Breast epithelium (tissue), 4 donors: Measurements from ENCODE around the gene KIAA0040. TPM values are rescaled to one million over a fixed set of nuclear protein-coding genes. Genes with fewer than 3 reads are reported as not detected.

ENCODE experiments used
- DNase-seq, 2 donors: peaks; one replicate each; pipeline ENCODE4 v3.0.0-alpha.2; 2019; ENCODE audit warnings: low spot score in 2 of 2
- H3K27ac ChIP-seq, 2 donors: fragments of 200-600 bp; sonication (generic) in 1 of 2; one replicate each; pipeline ENCODE4 v1.5.1; 2016 to 2019; ENCODE audit warnings: mild to moderate bottlenecking in 1 of 2
- H3K27me3 ChIP-seq, 2 donors: fragments of 200-600 bp; sonication (generic) in 1 of 2; one replicate each; pipeline versions ENCODE4 v1.5.1 to v1.6.0; 2017 to 2019; ENCODE audit warnings: control low read depth in 1 of 2, mild to moderate bottlenecking in 1 of 2
- H3K36me3 ChIP-seq: fragments of 200-600 bp; one replicate; pipeline ENCODE4 v1.5.1; 2019
- H3K4me1 ChIP-seq, 2 donors: fragments of 200-600 bp; sonication (generic); one replicate each; pipeline ENCODE4 v1.5.1; 2016 to 2019; ENCODE audit warnings: control low read depth in 1 of 2
- H3K4me3 ChIP-seq, 3 donors: fragments of 200-600 bp; sonication (generic); 1 replicate in 2 of 3; 2 replicates in 1 of 3; pipeline ENCODE4 v1.5.1; 2016 to 2019; ENCODE audit warnings: mild to moderate bottlenecking in 3 of 3, moderate library complexity in 2 of 3
- H3K9me3 ChIP-seq, 2 donors: fragments of 200-600 bp; sonication (generic) in 1 of 2; one replicate each; pipeline ENCODE4 v1.5.1; 2016 to 2019; ENCODE audit warnings: control low read depth in 1 of 2
- CTCF ChIP-seq, 3 donors: fragments of 450-650 bp; IDR thresholded peaks; one replicate each; pipeline ENCODE4 v1.5.1; 2016 to 2017; ENCODE audit warnings: antibody characterized with exemption in 3 of 3, mild to moderate bottlenecking in 3 of 3, moderate library complexity in 3 of 3
- POLR2A ChIP-seq: fragments of 450-650 bp; IDR thresholded peaks from one replicate; pipeline ENCODE4 v1.6.1; 2016; ENCODE audit warnings: antibody characterized with exemption, mild to moderate bottlenecking, moderate library complexity
- POLR2AphosphoS5 ChIP-seq, 3 donors: sonication (generic); formaldehyde crosslinking; IDR thresholded peaks; one replicate each; pipeline ENCODE4 v1.6.1; 2017; ENCODE audit warnings: antibody characterized with exemption in 3 of 3
- intact Hi-C: fragments of 100-400 bp; cut with DNase I; formaldehyde crosslinking; loops from one replicate; pipeline ENCODE4 v1.15.1; 2023; ENCODE audit warnings: low total_unique reads
- total RNA-seq, 3 donors: library from RNA; depleted of rRNA; stranded (reverse); fragments of >200 nt; gene quantifications; one replicate each; pipeline ENCODE4 v1.1.0, GENCODE V29; 2016

Gene KIAA0040
- total RNA-seq, 3 donors from 2014 or later, result 43.6 to 160 (median 56.9) TPM

GRCh38 chr1:175157200-175157599 lies 35.4 kb downstream of the KIAA0040 start:
- H3K36me3 ChIP-seq, result no peaks in the 10 kb centered on the region
- H3K9me3 ChIP-seq, result no peaks in the 10 kb centered on the region
- intact Hi-C loops, result loop anchor here (10.0 kb wide), 1 partner anchor 168 kb away; no protein-coding TSS in a partner anchor
- no peaks in the 10 kb centered on the region for H3K27me3 ChIP-seq
- no peak overlapping the region for H3K27ac ChIP-seq
- H3K4me3 ChIP-seq, result no peak overlapping the region
- DNase-seq, result no peak
- TF ChIP-seq CTCF (IDR thresholded peaks at IDR 0.05) (no peak), POLR2A (no peak), POLR2AphosphoS5 (IDR thresholded peaks at IDR 0.05) (no peak)
- no peaks in the 10 kb centered on the region for H3K4me1 ChIP-seq

- intact Hi-C loops, result loop anchor here (10.0 kb wide), 1 partner anchor 169 kb away; no protein-coding TSS in a partner anchor
- H3K4me3 ChIP-seq, result no peak overlapping the region
- DNase-seq, result no peak
- no peak overlapping the region for H3K27ac ChIP-seq
- no peaks in the 10 kb centered on the region for H3K9me3 ChIP-seq
- no peaks in the 10 kb centered on the region for H3K4me1 ChIP-seq
- H3K27me3 ChIP-seq, result no peaks in the 10 kb centered on the region
- no peaks in the 10 kb centered on the region for H3K36me3 ChIP-seq
- no peak for TF ChIP-seq POLR2AphosphoS5 (IDR thresholded peaks at IDR 0.05)
- TF ChIP-seq POLR2A, result no peak
- TF ChIP-seq CTCF (IDR thresholded peaks at IDR 0.05), result no peak
Observed at GRCh38 chr1:175155936-175156335, 36.6 kb downstream of the KIAA0040 start.

GRCh38 chr1:175155473-175155856 lies 37.1 kb downstream of the KIAA0040 start:
- H3K4me1 ChIP-seq, result no peaks in the 10 kb centered on the region
- no peak overlapping the region for H3K4me3 ChIP-seq
- intact Hi-C loops, result loop anchor here (10.0 kb wide), 1 partner anchor 169 kb away; no protein-coding TSS in a partner anchor
- DNase-seq, result no peak
- no peaks in the 10 kb centered on the region for H3K9me3 ChIP-seq
- TF ChIP-seq POLR2AphosphoS5 (IDR thresholded peaks at IDR 0.05) (no peak), POLR2A (no peak), CTCF (IDR thresholded peaks at IDR 0.05) (no peak)
- H3K27me3 ChIP-seq, result no peaks in the 10 kb centered on the region
- H3K27ac ChIP-seq, result no peak overlapping the region
- H3K36me3 ChIP-seq, result no peaks in the 10 kb centered on the region

- intact Hi-C loops, result loop anchor here (10.0 kb wide), 1 partner anchor 170 kb away; no protein-coding TSS in a partner anchor
- Histone ChIP-seq H3K9me3 (no peaks in the 10 kb centered on the region), H3K27me3 (no peaks in the 10 kb centered on the region), H3K27ac (no peak overlapping the region), H3K36me3 (no peaks in the 10 kb centered on the region), H3K4me3 (no peak overlapping the region), H3K4me1 (no peaks in the 10 kb centered on the region)
- TF ChIP-seq POLR2AphosphoS5 (IDR thresholded peaks at IDR 0.05) (peak in 2 of 3 donors; percentile 41 to 54), POLR2A (no peak), CTCF (IDR thresholded peaks at IDR 0.05) (peak; percentile 81 to 86 (median 85))
- peak; percentile 67 to 75 for DNase-seq
Observed at GRCh38 chr1:175154629-175155472, 37.7 kb downstream of the KIAA0040 start.

GRCh38 chr1:175152006-175152652 lies 40.4 kb downstream of the KIAA0040 start:
- no peak for TF ChIP-seq POLR2A
- TF ChIP-seq CTCF (IDR thresholded peaks at IDR 0.05), result peak; percentile 38 to 87 (median 83)
- no peak for TF ChIP-seq POLR2AphosphoS5 (IDR thresholded peaks at IDR 0.05)
- no peaks in the 10 kb centered on the region for H3K4me1 ChIP-seq
- no peaks in the 10 kb centered on the region for H3K27me3 ChIP-seq
- H3K4me3 ChIP-seq, result no peak overlapping the region
- no peaks in the 10 kb centered on the region for H3K9me3 ChIP-seq
- no peaks in the 10 kb centered on the region for H3K36me3 ChIP-seq
- no peak overlapping the region for H3K27ac ChIP-seq
- DNase-seq, result peak; percentile 34 to 62
- intact Hi-C loops, result loop anchor here (10.0 kb wide), 1 partner anchor 173 kb away; no protein-coding TSS in a partner anchor
